ENCODE data around the gene DYNC1I2. TPM values are rescaled to one million over a fixed set of nuclear protein-coding genes. Genes with fewer than 3 reads are reported as not detected.

DYNC1I2 gene
- polyA plus RNA-seq, 3 donors: 30.8 to 39.1 (median 32.2) TPM

DNA sequence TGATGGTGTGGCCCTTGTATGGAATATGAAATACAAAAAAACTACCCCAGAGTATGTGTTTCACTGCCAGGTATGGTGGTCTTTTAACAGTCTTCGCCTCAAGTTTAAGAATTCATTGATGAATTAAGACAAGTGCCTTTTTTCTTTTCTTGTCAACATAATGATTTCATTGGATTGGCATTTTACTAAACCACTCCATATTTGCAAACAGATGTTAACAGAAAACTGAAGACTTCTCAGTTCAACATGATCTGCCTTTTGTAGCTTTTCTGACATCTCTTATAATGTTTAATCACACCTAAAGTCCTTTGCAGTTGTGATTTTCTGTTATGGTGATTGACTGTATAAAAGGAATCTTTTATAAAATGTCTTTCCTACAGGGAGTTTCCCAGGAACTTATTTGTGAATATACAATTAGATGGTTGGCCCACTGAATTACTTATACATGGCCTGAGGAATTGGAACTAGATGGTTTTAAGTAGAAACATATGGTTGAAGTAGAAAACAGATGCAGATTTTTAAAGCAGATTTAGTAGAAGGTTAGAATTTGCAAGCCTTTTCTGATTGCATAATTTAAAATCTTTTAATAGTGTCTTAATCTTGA, 39.7 kb downstream of the DYNC1I2 start:
- Histone ChIP-seq H3K9ac (ENCODE audit: insufficient read depth, low read length, poor library complexity, severe bottlenecking) (no peak overlapping the region), H4K20me1 (ENCODE audit: insufficient read depth, low read length) (no peaks in the 10 kb centered on the region), H3K27ac (ENCODE audit: low read depth in 1 of 2, low read length in 2 of 2) (no peak overlapping the region), H3K4me2 (replicated peaks; ENCODE audit: extremely low read depth, low read length, poor library complexity, severe bottlenecking) (no peak overlapping the region), H3K4me1 (ENCODE audit: control insufficient read depth in 1 of 2, insufficient read depth in 2 of 2, low read length in 2 of 2) (no peaks in the 10 kb centered on the region), H3K4me3 (replicated peaks in 1 of 3; ENCODE audit: low read depth in 2 of 3, low read length in 3 of 3) (no peak overlapping the region), H3K9me3 (replicated peaks in 1 of 2; ENCODE audit: control insufficient read depth in 1 of 2, insufficient read depth in 1 of 2, low read length in 2 of 2) (no peaks in the 10 kb centered on the region), H2AFZ (ENCODE audit: insufficient read depth, low read depth, low read length, poor library complexity, severe bottlenecking) (no peak overlapping the region), H3K27me3 (ENCODE audit: control insufficient read depth in 2 of 2, insufficient read depth in 2 of 2, low read length in 2 of 2) (no peaks in the 10 kb centered on the region), H3K79me2 (ENCODE audit: insufficient read depth, low read length) (no peaks in the 10 kb centered on the region), H3K36me3 (replicated peaks in 1 of 2; ENCODE audit: control insufficient read depth in 1 of 2, insufficient read depth in 2 of 2, low read length in 2 of 2) (peaks cover 79 to 100% of the 10 kb centered on the region in 2 donors)
- Mint-ChIP-seq H3K27ac (no peak overlapping the region), H3K4me3 (no peak overlapping the region), H3K36me3 (peaks cover 67 to 76% of the 10 kb centered on the region in 2 donors), H3K9me3 (no peaks in the 10 kb centered on the region), H3K4me1 (no peaks in the 10 kb centered on the region), H3K27me3 (ENCODE audit: low read depth in 3 of 3) (no peaks in the 10 kb centered on the region)
- TF ChIP-seq, protein P1, sequence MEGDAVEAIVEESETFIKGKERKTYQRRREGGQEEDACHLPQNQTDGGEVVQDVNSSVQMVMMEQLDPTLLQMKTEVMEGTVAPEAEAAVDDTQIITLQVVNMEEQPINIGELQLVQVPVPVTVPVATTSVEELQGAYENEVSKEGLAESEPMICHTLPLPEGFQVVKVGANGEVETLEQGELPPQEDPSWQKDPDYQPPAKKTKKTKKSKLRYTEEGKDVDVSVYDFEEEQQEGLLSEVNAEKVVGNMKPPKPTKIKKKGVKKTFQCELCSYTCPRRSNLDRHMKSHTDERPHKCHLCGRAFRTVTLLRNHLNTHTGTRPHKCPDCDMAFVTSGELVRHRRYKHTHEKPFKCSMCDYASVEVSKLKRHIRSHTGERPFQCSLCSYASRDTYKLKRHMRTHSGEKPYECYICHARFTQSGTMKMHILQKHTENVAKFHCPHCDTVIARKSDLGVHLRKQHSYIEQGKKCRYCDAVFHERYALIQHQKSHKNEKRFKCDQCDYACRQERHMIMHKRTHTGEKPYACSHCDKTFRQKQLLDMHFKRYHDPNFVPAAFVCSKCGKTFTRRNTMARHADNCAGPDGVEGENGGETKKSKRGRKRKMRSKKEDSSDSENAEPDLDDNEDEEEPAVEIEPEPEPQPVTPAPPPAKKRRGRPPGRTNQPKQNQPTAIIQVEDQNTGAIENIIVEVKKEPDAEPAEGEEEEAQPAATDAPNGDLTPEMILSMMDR (IDR thresholded peaks at IDR 0.05): no peak
- WGBS (ENCODE audit: insufficient coverage): no CpG with 5 or more reads among the region's 1 CpG
- no peak for DNase-seq
- intact Hi-C loops (cut with micrococcal nuclease): no loop called here

DNA sequence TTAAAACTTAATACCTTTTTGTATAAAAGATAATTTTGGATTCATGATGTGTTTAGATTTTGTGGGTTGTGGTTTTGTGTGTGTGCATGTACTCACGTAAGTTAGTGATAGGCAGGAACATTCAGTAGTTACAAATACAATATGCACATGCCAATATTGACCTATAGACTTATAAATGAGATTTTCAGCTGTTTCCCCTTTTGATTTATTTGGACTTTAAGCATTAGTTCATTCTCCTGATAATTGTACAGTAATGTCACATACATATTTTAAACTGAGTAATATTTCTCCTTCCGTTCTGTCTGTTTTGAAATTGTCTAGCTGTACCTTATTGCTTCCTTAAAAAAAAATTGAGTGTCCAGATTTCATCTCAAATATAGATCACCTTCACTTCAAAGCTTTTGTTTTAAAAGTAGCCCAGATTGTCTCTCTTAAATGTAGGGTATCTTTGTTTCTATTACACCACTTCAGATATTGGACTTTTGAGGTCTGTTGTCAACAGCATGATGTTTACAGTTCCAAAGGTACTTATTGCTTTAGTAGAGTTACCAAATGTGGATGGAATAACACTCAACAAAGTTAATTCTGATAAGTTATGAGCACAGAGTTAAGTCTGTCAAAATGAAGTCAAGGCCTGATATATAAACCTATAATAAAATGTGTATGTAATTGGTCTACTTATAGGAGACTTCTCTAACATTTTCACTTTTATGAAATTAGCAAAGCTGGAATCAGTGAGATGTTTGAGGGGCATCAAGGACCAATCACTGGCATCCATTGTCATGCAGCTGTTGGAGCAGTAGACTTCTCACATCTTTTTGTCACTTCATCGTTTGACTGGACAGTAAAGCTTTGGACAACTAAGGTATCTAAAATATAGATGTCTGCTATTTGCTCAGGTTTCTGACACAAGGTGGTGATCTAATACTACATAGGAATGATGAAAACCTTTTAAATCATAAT, 42.0 kb downstream of the DYNC1I2 start:
- Histone ChIP-seq H4K20me1 (ENCODE audit: insufficient read depth, low read length) (no peaks in the 10 kb centered on the region), H3K9me3 (replicated peaks in 1 of 2; ENCODE audit: control insufficient read depth in 1 of 2, insufficient read depth in 1 of 2, low read length in 2 of 2) (no peaks in the 10 kb centered on the region), H2AFZ (ENCODE audit: insufficient read depth, low read depth, low read length, poor library complexity, severe bottlenecking) (no peak overlapping the region), H3K79me2 (ENCODE audit: insufficient read depth, low read length) (no peaks in the 10 kb centered on the region), H3K4me1 (ENCODE audit: control insufficient read depth in 1 of 2, insufficient read depth in 2 of 2, low read length in 2 of 2) (no peaks in the 10 kb centered on the region), H3K9ac (ENCODE audit: insufficient read depth, low read length, poor library complexity, severe bottlenecking) (no peak overlapping the region), H3K27me3 (ENCODE audit: control insufficient read depth in 2 of 2, insufficient read depth in 2 of 2, low read length in 2 of 2) (no peaks in the 10 kb centered on the region), H3K36me3 (replicated peaks in 1 of 2; ENCODE audit: control insufficient read depth in 1 of 2, insufficient read depth in 2 of 2, low read length in 2 of 2) (peaks cover 90 to 100% of the 10 kb centered on the region in 2 donors), H3K4me3 (replicated peaks in 1 of 3; ENCODE audit: low read depth in 2 of 3, low read length in 3 of 3) (no peak overlapping the region), H3K27ac (ENCODE audit: low read depth in 1 of 2, low read length in 2 of 2) (no peak overlapping the region), H3K4me2 (replicated peaks; ENCODE audit: extremely low read depth, low read length, poor library complexity, severe bottlenecking) (no peak overlapping the region)
- no CpG with 5 or more reads among the region's 3 CpGs for WGBS (ENCODE audit: insufficient coverage)
- Mint-ChIP-seq H3K4me1 (no peaks in the 10 kb centered on the region), H3K4me3 (no peak overlapping the region), H3K27me3 (ENCODE audit: low read depth in 3 of 3) (no peaks in the 10 kb centered on the region), H3K9me3 (no peaks in the 10 kb centered on the region), H3K36me3 (peaks cover 79 to 89% of the 10 kb centered on the region in 2 donors), H3K27ac (no peak overlapping the region)
- TF ChIP-seq, protein P1 (IDR thresholded peaks at IDR 0.05): no peak
- DNase-seq: no peak
- intact Hi-C loops (cut with micrococcal nuclease): no loop called here

All from CD14-positive monocyte (primary cell).